Heart right ventricle (tissue), 16 donors: ENCODE results near the gene HLF. TPM values are rescaled to one million over a fixed set of nuclear protein-coding genes. Genes with fewer than 3 reads are reported as not detected.

Source experiments
- ATAC-seq, 8 donors: fragments of 200-7000 bp; cut with Tn5 transposase; one replicate each; pipeline ENCODE4 v1.9.1; 2020; ENCODE audit warnings: mild to moderate bottlenecking in 8 of 8, moderate library complexity in 8 of 8, moderate number of reproducible peaks in 1 of 8
- DNase-seq, 2 donors: peaks; one replicate each; pipeline ENCODE4 v3.0.0-alpha.2; 2020
- H3K27ac ChIP-seq, 10 donors: fragments of 200-600 bp; sonication (generic) in 2 of 10; one replicate each; pipeline versions ENCODE4 v1.5.0 to v1.8.0; 2020 to 2022; ENCODE audit warnings: mild to moderate bottlenecking in 3 of 10
- H3K27me3 ChIP-seq, 7 donors: fragments of 200-600 bp; one replicate each; pipeline ENCODE4 v1.8.0; 2021 to 2022; ENCODE audit warnings: mild to moderate bottlenecking in 2 of 7
- H3K36me3 ChIP-seq, 9 donors: fragments of 200-600 bp; sonication (generic) in 1 of 9; one replicate each; pipeline versions ENCODE4 v1.5.0 to v1.8.0; 2020 to 2022; ENCODE audit warnings: mild to moderate bottlenecking in 2 of 9
- H3K4me1 ChIP-seq, 9 donors: fragments of 200-600 bp; sonication (generic) in 1 of 9; one replicate each; pipeline versions ENCODE4 v1.5.0 to v1.8.0; 2020 to 2022; ENCODE audit warnings: mild to moderate bottlenecking in 4 of 9
- H3K4me3 ChIP-seq, 10 donors: fragments of 200-600 bp; sonication (generic) in 2 of 10; one replicate each; pipeline versions ENCODE4 v1.5.0 to v1.8.0; 2020 to 2022; ENCODE audit warnings: mild to moderate bottlenecking in 7 of 10, moderate library complexity in 2 of 10
- H3K9me3 ChIP-seq, 11 donors: fragments of 200-600 bp in 10 of 11; sonication (generic) in 2 of 11; one replicate each; pipeline versions ENCODE4 v1.5.0 to v1.8.0; 2013 to 2022; ENCODE audit warnings: mild to moderate bottlenecking in 2 of 11, control low read depth in 1 of 11, moderate library complexity in 1 of 11
- CTCF ChIP-seq, 9 donors: fragments of 200-600 bp; sonication (generic) in 2 of 9; IDR thresholded peaks; one replicate each; pipeline versions ENCODE4 v1.5.0 to v1.8.0; 2021 to 2022; ENCODE audit warnings: antibody characterized with exemption in 9 of 9, mild to moderate bottlenecking in 5 of 9, moderate library complexity in 1 of 9
- WGBS, 2 donors: extraction: QIAGEN DNeasy Blood & Tissue Kit; methylation state at CpG; one replicate each; pipeline ENCODE4 v1.1.7; 2013; ENCODE audit warnings: inconsistent platforms in 1 of 2; 5-methylcytosine and 5-hydroxymethylcytosine counted together
- intact Hi-C, 10 donors: fragments of 100-400 bp; cut with DNase I; formaldehyde crosslinking; loops; one replicate each; pipeline versions ENCODE4 v1.11.1 to v1.14.2; 2022
- polyA plus RNA-seq, 2 donors: library from polyadenylated mRNA; stranded (reverse); fragments of 200-250 nt; gene quantifications; one replicate each; pipeline ENCODE4 v1.2.3, GENCODE V29; 2013
- total RNA-seq, 10 donors: library from RNA; stranded (reverse); fragmentation: NEBNext Ultra II Directional in 3 of 10; extraction: Animal tissue kit (Norgen Biotek cat#: 25700) in 3 of 10; gene quantifications; one replicate each; pipeline versions ENCODE4 v1.2.1 to v1.2.4, GENCODE V29; 2021 to 2023
- donor health status: Arrhythmogenic right ventricular cardiomyopathy.
- donor health status: ischemic (EF 13 %, LVEDD 7.1; RV severe dilation, severe dysfunction).
- donor health status: healthy with polysubstance abuse.
- donor health status: DM: no; HTN: yes; CAD: no.
- donor health status: DM: no; HTN: no; CAD: no.
- donor health status: ischemic (EF 25% LVEDD 6.9; RV normal size, moderate dysfunction).
- donor health status: ischemic (EF 25% LVEDD 5.7; RV mildly dilated, moderate dysfunction).
- donor health status: healthy.
- donor health status: DM: yes; HTN: yes; CAD: no.
- donor health status: Ischemic cardiomyopathy.
- donor health status: ischemic (EF 35%, LVEDD 5.7; RV mildly dilated, moderate dysfunction).
- donor health status: nonischemic (EF 11% LVEDD 7.7; RV severe dilation, severe dysfunction).
- donor health status: DM: yes; HTN: yes; CAD: no.
- donor health status: PGD.
- donor health status: ischemic (EF 29% LVEDD 5.4; RV normal size, mild dysfunction).
- donor health status: nonischemic (EF 23%, LVEDD 6.1; RV moderate dilation, normal function).

The HLF gene
- total and polyA plus RNA-seq, 12 donors, result 4.1 to 42.5 (median 30.1) TPM

- peaks cover 2 to 82% (median 45%) of the 10 kb centered on the region in 9 donors for H3K4me1 ChIP-seq
- no peak for TF ChIP-seq CTCF (IDR thresholded peaks at IDR 0.05)
- DNase-seq (no peak), ATAC-seq (no peak)
- H3K27ac ChIP-seq, result peak overlapping the region in 2 of 10 donors; percentile 79 to 89
- intact Hi-C loops, result no loop called here
- peaks cover 0 to 3% (median 0%) of the 10 kb centered on the region in 9 donors for H3K36me3 ChIP-seq
- H3K4me3 ChIP-seq, result no peak overlapping the region
- no peaks in the 10 kb centered on the region for H3K9me3 ChIP-seq
- peaks cover 0 to 36% (median 0%) of the 10 kb centered on the region in 7 donors for H3K27me3 ChIP-seq
Observed at GRCh38 chr17:55269894-55270293, 5.1 kb downstream of the HLF start.

- Histone ChIP-seq H3K4me3 (no peak overlapping the region), H3K9me3 (no peaks in the 10 kb centered on the region), H3K36me3 (peaks cover 0 to 3% (median 0%) of the 10 kb centered on the region in 9 donors), H3K27me3 (peaks cover 0 to 23% (median 0%) of the 10 kb centered on the region in 7 donors), H3K27ac (no peak overlapping the region), H3K4me1 (peaks cover 6 to 86% (median 49%) of the 10 kb centered on the region in 9 donors)
- ATAC-seq (no peak), DNase-seq (no peak)
- WGBS, 2 donors, result 85 to 89% methylated on average over 1 of the region's 1 CpG
- intact Hi-C loops, result no loop called here
- TF ChIP-seq CTCF (IDR thresholded peaks at IDR 0.05), result no peak
Observed at GRCh38 chr17:55271223-55271571, 6.4 kb downstream of the HLF start.

GRCh38 chr17:55271958-55272710 lies 7.4 kb downstream of the HLF start:
- Histone ChIP-seq H3K4me3 (no peak overlapping the region), H3K27ac (peak overlapping the region in 8 of 10 donors; percentile 75 to 89 (median 82)), H3K36me3 (peaks cover 0 to 3% (median 0%) of the 10 kb centered on the region in 9 donors), H3K27me3 (peaks cover 0 to 16% (median 0%) of the 10 kb centered on the region in 7 donors), H3K9me3 (no peaks in the 10 kb centered on the region), H3K4me1 (peaks cover 8 to 86% (median 54%) of the 10 kb centered on the region in 9 donors)
- DNase-seq (no peak), ATAC-seq (no peak)
- intact Hi-C loops, result loop anchor here in 1 of 10 donors (2.0 kb wide), 1 partner anchor 15 kb away; no protein-coding TSS in a partner anchor
- 84 to 85% methylated on average over 8 of the region's 8 CpGs for WGBS, 2 donors
- TF ChIP-seq CTCF (IDR thresholded peaks at IDR 0.05), result no peak

- intact Hi-C loops, result loop anchor here in 1 of 10 donors (2.0 kb wide), 1 partner anchor 14 kb away; no protein-coding TSS in a partner anchor
- Histone ChIP-seq H3K9me3 (no peaks in the 10 kb centered on the region), H3K4me1 (peaks cover 8 to 86% (median 57%) of the 10 kb centered on the region in 9 donors), H3K27ac (peak overlapping the region; percentile 44 to 89 (median 81)), H3K36me3 (peaks cover 0 to 2% (median 0%) of the 10 kb centered on the region in 9 donors), H3K27me3 (peaks cover 0 to 7% (median 0%) of the 10 kb centered on the region in 7 donors), H3K4me3 (peak overlapping the region in 4 of 10 donors; percentile 0 to 7 (median 3))
- WGBS, 2 donors, result 42 to 45% methylated on average over 13 of the region's 13 CpGs
- ATAC-seq, result peak; percentile 26 to 72 (median 53)
- no peak for TF ChIP-seq CTCF (IDR thresholded peaks at IDR 0.05)
- no peak for DNase-seq
Observed at GRCh38 chr17:55272711-55273578, 8.2 kb downstream of the HLF start.
